ENCODE measurements around the gene PIK3C2B.

PIK3C2B gene

DNA sequence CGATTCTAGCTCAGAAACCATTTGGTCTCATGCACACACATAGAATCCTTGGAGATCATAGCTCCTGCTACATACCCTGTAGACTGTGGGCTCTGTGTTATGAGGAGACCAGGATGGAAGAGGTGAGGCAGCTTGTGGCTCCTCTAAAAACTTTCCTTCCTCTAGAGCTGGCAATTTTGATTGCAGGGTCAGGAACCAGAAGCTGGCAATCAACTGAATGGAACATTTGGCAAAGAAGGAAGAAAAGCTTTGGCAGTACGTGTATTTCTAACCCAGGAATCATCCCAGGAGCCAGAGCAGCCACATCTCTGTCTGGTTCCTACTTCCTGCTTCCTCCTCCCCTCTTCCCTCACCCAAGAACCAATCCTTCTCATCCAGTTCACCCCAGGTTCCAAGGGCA, 15.7 kb downstream of the PIK3C2B start:
- Histone ChIP-seq H3K9me3 (no peaks in the 10 kb centered on the region), H3K36me3 (no peaks in the 10 kb centered on the region), H3K27ac (no peak overlapping the region), H3K4me1 (ENCODE audit: control insufficient read depth in 1 of 2, insufficient read depth in 1 of 2, low read depth in 1 of 2, low read length in 1 of 2) (peaks cover 6 to 8% of the 10 kb centered on the region in 2 experiments), H3K27me3 (no peaks in the 10 kb centered on the region), H3K4me3 (ENCODE audit: low read depth in 1 of 2, low read length in 1 of 2) (no peak overlapping the region)
- TF ChIP-seq, protein P1, sequence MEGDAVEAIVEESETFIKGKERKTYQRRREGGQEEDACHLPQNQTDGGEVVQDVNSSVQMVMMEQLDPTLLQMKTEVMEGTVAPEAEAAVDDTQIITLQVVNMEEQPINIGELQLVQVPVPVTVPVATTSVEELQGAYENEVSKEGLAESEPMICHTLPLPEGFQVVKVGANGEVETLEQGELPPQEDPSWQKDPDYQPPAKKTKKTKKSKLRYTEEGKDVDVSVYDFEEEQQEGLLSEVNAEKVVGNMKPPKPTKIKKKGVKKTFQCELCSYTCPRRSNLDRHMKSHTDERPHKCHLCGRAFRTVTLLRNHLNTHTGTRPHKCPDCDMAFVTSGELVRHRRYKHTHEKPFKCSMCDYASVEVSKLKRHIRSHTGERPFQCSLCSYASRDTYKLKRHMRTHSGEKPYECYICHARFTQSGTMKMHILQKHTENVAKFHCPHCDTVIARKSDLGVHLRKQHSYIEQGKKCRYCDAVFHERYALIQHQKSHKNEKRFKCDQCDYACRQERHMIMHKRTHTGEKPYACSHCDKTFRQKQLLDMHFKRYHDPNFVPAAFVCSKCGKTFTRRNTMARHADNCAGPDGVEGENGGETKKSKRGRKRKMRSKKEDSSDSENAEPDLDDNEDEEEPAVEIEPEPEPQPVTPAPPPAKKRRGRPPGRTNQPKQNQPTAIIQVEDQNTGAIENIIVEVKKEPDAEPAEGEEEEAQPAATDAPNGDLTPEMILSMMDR (IDR thresholded peaks at IDR 0.05), result no peak

- Histone ChIP-seq H3K9me3 (no peaks in the 10 kb centered on the region), H3K27me3 (no peaks in the 10 kb centered on the region), H3K27ac (no peak overlapping the region), H3K36me3 (no peaks in the 10 kb centered on the region), H3K4me1 (ENCODE audit: control insufficient read depth in 1 of 2, insufficient read depth in 1 of 2, low read depth in 1 of 2, low read length in 1 of 2) (peaks cover 0 to 3% of the 10 kb centered on the region in 2 experiments), H3K4me3 (ENCODE audit: low read depth in 1 of 2, low read length in 1 of 2) (no peak overlapping the region)
- TF ChIP-seq, protein P1 (IDR thresholded peaks at IDR 0.05), result no peak
Measured at GRCh38 chr1:204478172-204478899, 16.3 kb downstream of the PIK3C2B start.

- Histone ChIP-seq H3K4me1 (ENCODE audit: control insufficient read depth in 1 of 2, insufficient read depth in 1 of 2, low read depth in 1 of 2, low read length in 1 of 2) (no peaks in the 10 kb centered on the region), H3K36me3 (no peaks in the 10 kb centered on the region), H3K27ac (no peak overlapping the region), H3K27me3 (no peaks in the 10 kb centered on the region), H3K4me3 (ENCODE audit: low read depth in 1 of 2, low read length in 1 of 2) (no peak overlapping the region), H3K9me3 (no peaks in the 10 kb centered on the region)
- TF ChIP-seq, protein P1 (IDR thresholded peaks at IDR 0.05), result no peak
Measured at GRCh38 chr1:204477036-204477740, 17.4 kb downstream of the PIK3C2B start.

- TF ChIP-seq, protein P1 (IDR thresholded peaks at IDR 0.05), result no peak
- H3K4me1 ChIP-seq (ENCODE audit: control insufficient read depth in 1 of 2, insufficient read depth in 1 of 2, low read depth in 1 of 2, low read length in 1 of 2), result no peaks in the 10 kb centered on the region
- H3K27ac ChIP-seq, result no peak overlapping the region
- no peak overlapping the region for H3K4me3 ChIP-seq (ENCODE audit: low read depth in 1 of 2, low read length in 1 of 2)
- no peaks in the 10 kb centered on the region for H3K36me3 ChIP-seq
- no peaks in the 10 kb centered on the region for H3K9me3 ChIP-seq
- H3K27me3 ChIP-seq, result no peaks in the 10 kb centered on the region
Measured at GRCh38 chr1:204476563-204476962, 18.0 kb downstream of the PIK3C2B start.

GRCh38 chr1:204475656-204476432, 18.8 kb downstream of the PIK3C2B start:
- Histone ChIP-seq H3K4me3 (ENCODE audit: low read depth in 1 of 2, low read length in 1 of 2) (no peak overlapping the region), H3K9me3 (no peaks in the 10 kb centered on the region), H3K36me3 (no peaks in the 10 kb centered on the region), H3K27ac (no peak overlapping the region), H3K27me3 (no peaks in the 10 kb centered on the region), H3K4me1 (ENCODE audit: control insufficient read depth in 1 of 2, insufficient read depth in 1 of 2, low read depth in 1 of 2, low read length in 1 of 2) (no peaks in the 10 kb centered on the region)
- TF ChIP-seq, protein P1 (IDR thresholded peaks at IDR 0.05), result no peak

Data from neutrophil (primary cell).